GM21526 (cell line): ENCODE data around the gene SPRED1.
"Not testable (repeated sequence)": the region's sequence is repeated elsewhere in the genome, so short reads cannot be mapped to it uniquely, and the experiment has no call there.

Experiments used
- ATAC-seq: cut with Tn5 transposase; IDR thresholded peaks from one replicate; pipeline ENCODE4 v1.9.1; 2021; ENCODE audit warnings: moderate library complexity; ENCODE audit not compliant: unreplicated experiment, low FRiP score

The SPRED1 gene

DNA sequence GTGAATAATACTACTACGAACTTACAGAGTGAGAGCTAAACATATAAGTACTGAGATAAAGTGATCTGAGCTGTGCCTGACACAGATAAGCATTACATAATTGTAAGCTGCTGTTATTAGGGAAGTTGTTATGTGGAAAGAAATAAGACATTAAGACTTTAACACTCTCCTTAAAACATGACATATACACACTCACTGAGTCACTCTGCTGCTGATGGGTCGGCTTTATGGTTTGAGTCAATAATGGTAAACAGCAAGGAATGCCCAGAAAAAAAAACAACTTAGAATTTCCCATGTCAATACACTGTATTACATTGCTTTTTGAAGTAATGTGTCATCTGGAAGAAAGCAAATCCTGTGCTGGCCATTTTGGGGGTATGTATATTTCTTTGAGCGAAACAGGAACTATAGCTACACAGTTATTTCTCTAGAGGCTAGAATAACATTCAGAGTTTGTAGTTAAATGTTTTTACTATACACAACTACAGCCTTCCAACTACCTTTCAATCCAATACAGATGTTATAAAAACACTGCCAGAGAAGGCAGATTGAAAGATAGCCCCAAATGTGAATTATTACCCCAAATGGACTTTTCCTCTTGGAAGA is 22.8 kb upstream of the SPRED1 start:
- no peak for ATAC-seq

DNA sequence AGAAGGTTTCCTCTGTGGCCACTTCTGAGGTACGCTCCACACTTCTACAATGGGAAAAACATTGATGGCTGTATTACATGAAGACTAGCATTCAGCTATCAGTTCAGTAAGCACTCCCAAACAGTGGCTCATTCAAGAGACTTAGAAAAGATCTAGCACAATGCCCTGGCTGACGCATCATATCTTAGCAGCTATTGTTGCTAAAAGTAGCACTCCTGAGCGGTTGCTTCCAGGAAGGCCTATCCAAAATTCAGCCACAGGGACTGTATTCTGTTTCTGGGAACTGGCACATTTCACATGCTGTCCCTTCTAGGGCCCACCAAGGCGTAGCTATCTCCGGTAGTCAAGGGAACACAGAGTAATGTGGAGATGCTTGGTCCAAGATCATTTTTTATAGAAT is 21.2 kb upstream of the SPRED1 start:
- ATAC-seq, result no peak

DNA sequence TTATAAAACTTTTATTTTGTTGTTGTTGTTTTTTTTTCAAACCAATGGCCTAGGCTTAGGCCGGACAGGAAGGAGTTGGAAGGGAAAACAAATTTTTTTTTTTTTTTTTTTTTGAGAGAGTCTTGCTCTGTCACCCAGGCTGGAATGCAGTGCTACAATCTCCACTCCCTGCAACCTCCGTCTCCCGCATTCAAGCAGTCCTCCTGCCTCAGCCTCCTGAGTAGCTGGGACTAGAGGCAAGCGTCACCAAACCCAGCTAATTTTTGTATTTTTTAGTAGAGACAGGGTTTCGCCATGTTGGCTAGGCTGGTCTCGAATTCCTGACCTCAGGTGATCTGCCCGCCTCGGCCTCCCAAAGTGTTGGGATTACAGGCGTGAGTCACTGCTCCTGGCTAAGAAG is 15.6 kb upstream of the SPRED1 start:
- not testable (repeated sequence) for ATAC-seq

DNA sequence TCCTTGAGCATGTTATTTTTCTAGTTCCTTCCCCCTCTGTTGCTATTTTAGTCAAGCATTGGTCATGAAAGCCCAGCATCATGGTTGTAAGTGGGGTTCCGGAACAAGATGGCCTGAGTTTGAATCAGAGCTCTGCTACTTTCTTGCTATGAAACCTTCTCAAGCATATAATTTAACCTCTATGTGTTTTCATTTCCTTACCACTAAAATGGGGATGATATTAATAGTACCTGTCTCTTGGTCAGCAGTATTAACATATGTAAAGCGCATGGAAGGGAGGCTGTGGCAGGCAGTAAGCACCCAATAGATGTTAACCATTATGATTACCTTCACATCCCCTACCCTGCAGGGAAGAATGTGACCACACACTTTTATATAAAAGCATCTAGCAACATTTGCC is 14.3 kb upstream of the SPRED1 start:
- ATAC-seq, result no peak

DNA sequence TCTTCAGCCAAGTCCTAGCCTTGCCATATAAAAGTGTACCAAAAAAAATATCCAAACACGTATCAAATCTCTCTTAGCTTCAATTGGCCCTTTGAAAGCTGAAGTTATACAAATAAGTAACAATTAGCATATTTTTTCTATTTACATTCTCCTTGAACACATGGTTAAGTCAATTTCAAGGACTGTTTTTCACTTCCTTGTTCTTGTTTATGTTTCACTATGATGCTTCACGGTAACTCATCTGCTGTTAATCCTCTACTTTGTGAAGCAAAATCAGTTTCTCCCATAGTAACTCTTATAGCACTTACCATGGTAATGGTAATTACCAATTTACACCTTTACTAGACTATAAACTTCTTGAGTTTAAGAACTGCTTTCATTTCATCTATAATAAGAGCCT is 10.6 kb upstream of the SPRED1 start:
- ATAC-seq, result peak; percentile 92

DNA sequence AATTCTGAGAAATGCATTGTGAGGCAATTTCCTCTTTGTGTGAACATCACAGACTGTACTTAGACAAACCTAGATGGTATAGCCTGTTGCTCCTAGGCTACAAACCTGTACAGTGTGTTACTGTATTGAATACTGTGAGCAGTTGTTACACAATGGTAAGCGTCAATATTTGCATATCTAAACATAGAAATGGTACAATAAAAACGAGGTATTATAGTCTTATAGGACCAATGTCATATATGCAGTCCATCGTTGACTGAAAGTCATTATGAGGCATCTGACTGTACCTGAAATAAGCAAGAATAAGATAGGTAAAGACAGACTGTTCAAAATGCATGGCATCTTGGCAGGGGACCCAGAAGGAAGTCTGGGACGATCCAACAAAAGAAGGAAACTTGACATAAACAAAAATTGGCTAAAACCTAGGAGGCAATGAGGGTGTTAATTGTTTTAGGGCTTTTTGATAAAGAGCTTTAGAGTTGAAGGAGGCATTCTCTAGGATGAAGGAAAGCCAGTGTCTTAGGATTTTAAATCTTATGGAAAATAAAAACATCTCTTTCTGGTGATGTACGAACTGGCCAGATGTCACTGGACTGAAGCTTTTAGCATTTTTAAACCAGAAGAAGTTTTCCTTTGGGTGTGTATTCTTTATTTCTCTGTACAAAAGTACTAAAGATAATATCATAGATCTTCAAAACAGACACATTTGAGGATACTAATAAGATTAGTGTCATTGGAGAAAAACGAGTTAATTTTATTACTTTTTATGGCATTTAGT is 9.2 kb upstream of the SPRED1 start:
- no peak for ATAC-seq

DNA sequence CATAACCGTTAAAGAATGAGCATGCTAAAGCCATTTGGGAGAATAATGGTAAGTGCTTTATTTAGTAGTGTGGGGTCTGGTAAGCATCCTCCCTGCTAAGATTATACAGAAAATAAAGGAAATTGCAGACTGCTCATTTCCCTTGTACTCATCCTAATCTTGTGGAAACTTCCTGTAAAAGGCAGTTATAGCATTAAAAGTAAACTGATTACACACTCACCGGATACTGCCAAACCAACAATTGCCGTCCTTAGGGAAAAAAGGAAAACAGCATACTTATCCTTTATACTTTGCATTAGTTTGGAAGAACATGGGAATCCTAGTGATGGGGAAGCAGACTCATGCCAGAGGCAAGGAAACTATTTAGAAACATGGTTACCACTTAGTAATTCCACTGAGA is 5.3 kb upstream of the SPRED1 start:
- no peak for ATAC-seq

DNA sequence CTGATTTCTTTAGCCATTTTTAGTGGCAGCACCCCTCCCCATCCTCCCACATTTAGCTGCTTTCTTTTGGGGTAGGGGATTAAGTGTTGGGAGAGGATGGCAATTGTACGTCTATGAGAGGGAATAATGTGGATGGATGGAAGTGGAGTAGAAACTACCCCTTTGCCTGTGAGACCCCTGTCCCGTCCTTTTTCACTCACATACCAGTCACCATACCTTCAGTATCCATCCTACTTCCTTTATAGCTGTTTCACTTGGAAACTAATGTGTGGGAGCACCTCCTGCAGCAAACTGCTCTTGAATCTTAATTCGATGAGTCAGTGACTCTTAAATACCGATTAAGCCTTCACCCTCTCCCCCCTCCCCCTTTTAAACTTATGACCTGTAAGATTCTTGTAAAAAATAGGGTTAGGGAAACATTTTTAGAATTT is 730 bp downstream of the SPRED1 start:
- no peak for ATAC-seq

DNA sequence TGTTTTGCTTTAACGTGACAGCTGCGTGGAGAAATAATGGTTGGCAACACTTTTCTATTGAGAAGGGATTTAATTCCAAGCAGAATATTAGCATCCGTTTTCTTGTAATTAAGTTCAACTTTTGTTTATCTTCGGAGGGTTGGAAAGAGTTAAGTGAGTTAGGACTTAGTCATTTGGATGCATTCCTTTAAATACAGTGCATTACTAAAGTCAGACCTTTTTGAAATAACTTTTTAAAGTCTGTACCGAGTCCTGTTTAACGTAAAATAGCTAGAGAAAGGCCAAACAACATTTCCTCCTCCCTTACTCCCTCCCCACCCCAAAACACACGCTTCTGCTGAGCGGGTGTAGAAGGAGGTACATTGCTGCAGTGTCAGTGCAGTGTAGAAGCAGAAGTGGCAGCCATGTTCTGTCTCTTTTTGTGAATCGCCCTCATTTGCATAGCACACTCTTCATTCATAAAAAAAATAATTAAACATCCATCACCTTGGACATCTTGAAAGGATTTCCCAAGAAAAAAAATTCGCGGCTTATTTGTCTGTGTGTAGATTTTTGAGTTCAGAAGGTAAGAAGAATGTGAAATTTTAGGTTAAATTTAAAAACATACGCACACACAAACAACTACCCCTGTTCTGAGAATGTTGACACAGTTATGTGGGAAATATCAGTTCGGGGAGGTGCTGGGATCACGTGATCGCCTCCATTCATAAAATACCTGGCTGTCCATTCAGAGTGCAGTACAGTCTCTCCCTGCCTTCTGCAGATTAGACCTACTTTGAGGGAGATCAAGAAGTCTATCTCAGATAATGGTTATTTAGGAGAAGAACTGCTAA is 1.6 kb downstream of the SPRED1 start:
- no peak for ATAC-seq

DNA sequence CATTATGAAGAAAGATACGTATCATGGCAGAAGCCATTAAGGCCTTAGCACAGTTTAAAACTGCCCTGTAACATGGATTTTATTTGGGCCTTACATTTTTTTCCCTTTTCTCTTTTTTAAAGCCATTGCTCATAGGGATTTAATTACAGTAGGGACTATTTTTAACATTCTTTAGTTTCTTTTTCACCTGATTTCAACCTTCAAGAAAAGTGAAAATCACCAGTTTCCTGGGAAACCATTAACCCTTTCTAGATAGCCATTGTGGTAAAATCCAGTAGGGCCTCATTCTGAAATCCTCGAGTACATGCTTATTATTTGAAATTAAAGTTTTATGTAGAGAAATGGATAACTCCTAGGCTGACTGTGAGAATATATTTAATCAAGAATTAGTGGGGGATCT is 3.1 kb downstream of the SPRED1 start:
- no peak for ATAC-seq

DNA sequence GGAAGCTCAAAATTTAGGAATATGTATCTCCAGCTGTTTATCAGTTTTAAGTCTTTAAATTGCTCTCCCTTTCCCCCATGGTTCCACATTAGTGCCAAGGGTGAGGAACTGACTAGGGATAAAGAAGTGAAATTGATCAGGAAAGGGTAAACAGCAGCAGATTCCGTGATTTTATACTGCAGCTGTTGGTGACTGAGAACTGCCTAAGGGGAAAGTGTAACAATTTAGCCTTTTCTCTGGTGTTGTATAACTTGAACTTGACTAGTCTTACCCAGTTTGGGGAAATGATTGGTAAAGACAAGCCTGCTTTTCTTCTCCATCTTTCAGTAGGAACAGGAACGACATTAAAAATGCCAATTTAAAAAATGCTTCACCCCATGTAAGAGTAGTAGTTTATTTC is 5.0 kb downstream of the SPRED1 start:
- ATAC-seq, result no peak

DNA sequence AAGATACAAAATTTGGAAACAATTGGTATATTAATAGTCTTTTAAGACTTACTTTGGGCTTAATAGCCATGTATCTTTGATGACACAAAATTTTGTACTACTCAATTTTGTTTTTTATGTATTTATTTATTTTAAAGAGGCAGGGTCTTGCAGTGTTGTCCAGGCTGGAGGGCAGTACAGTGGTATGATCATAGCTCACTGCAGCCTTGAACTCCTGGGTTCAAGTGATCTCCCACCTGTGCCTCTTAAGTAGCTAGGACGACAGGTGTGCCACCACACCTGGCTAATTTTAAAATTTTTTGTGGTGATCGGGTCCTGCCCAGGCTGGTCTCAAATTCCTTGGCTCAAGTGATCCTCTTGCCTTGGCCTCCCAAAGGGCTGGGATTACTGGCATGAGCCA is 6.5 kb downstream of the SPRED1 start:
- ATAC-seq, result no peak

DNA sequence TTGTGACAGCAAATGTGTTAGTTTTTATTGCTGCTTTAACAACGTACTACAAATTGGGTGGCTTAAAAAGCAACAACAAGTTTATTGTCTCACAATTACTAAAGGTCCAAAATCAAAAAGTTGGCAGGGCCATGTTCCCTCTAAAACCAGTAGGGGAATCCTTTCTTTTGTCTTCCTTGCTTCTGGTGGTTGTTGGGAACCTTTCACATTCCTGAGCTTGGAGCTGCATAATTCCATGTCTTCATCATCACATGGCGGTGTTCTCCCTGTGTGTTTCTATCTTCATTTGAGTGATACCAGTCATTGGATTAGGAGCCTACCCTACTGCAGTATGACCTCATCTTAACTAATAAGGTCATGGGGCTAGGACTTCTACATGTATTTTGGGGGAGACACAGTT is 7.4 kb downstream of the SPRED1 start:
- ATAC-seq, result no peak

DNA sequence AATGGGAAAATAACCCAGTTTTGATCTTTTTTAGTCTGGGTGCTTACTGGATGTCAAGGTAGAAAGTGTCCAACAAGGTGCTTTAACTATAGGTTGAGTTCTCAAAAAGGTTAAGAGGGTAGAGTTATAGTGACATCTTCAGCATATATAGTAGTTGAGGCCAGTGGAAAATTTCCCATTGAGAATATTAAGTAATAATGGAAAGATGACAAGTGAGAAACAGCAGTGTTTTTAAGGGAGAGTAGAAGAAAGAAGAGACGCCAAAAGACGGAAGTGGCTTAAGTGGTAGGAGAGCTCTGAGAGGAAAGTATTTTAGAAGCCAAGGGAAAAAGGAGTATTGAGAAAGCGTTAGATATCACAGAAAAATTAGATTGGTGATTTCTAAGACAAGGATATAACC is 10.6 kb downstream of the SPRED1 start:
- ATAC-seq, result no peak

DNA sequence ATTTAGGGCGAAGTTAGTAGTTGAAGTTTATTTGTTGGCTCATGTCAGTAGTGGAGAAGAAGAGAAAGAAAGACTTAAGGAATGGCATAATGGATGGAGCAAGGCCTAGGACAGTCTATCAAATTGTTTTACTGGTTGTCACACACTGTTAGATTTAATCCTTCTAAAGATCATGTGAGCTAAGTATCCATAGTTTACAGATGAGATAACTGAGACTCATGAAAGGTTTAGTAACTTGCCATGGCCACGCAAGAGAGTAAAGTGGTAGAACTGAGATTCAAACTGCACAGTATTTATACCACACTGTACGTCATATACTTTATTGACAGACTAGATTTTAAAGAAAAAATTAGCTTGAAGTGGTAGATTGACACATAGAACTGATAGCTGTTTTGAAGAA is 11.4 kb downstream of the SPRED1 start:
- ATAC-seq, result no peak

DNA sequence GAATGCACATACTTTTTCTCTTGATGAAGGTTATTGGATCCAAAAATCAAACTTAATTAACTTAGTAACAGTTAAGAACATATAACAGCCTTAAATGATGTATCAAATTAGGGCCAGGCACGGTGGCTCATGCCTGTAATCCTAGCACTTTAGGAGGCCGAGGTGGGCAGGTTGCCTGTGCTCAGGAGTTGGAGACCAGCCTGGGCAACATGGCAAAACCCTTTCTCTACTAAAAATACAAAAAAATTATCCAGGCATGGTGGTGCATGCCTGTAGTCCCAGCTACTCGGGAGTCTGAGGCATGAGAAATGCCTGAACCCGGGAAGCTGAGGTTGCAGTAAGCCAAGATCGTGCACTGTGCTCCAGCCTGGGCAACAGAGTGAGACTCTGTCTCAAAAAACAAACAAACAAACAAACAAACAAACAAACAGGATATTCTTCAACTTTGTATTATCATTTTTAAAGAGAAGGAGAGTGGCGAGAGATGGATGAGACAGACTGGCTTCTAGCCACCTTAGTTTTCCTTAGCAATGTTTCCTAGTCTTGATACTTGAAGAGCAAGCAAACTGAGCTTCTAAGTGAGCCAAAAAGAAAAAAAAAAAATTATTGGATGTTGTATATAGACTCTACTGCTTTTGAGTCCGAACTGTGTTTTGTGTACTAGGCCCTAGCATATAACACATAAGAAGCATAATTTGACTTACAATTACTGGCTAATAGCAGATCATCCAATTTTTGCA is 13.8 kb downstream of the SPRED1 start:
- ATAC-seq, result no peak

DNA sequence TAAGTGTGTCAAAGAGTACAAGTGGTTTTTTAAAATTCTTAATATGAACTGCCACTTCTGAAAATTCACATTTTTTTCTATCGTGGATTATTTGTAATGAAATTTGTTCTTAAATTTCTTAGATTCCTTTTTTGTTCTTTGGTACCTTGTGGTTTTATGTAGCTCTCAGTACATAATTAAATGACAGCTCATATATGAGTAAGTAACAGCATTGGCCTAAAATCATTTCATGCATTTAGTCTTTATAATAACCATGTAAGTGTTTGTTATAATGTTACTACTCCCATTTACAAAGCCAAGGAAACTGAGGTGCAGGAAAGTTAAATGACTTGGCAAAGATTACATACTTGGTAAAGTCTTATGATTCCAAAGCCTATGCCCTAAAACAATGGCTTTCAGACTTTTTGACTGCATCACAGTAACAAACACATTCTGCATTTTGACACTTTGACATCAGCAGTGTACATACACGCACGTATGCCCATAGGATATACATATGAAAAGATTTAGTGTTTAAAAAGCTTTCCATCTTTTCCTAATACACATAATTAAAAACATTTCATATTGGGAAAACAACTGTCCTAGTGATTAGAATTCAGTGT is 14.9 kb downstream of the SPRED1 start:
- no peak for ATAC-seq

DNA sequence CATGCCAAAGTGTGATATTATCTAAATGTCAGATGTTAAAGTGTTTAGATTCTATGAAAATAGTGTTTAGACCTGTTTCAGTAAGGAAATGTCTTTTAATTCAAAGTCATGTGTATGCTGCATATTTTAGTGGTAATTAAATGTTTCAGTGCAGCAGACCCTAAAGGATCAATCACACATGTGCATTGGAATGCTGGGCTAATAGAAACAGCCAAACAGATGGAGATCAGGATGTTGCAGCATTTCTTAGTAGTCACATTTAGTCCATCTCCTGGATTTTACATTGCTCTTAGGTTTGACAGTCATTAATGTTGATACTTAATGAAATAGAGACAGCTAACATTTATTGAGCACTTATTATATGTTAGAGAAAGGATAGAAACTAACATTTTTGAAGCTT is 18.5 kb downstream of the SPRED1 start:
- no peak for ATAC-seq

DNA sequence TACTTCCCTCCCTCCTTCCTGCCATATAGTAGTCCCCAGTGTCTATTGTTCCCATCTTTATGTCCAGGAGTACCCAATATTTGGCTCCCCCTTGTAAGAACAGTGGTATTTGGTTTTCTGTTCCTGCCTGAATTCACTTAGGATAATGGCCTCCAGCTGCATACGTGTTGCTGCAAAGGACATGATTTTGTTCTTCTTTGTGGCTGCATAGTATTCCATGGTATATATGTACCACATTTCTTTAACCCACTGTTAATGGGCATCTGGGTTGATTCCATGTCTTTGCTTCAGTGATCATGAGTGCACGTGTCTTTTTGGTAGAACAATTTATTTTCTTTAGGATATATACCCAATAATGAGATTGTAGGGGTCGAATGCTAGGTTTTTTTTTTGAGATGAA is 19.3 kb downstream of the SPRED1 start:
- no peak for ATAC-seq

DNA sequence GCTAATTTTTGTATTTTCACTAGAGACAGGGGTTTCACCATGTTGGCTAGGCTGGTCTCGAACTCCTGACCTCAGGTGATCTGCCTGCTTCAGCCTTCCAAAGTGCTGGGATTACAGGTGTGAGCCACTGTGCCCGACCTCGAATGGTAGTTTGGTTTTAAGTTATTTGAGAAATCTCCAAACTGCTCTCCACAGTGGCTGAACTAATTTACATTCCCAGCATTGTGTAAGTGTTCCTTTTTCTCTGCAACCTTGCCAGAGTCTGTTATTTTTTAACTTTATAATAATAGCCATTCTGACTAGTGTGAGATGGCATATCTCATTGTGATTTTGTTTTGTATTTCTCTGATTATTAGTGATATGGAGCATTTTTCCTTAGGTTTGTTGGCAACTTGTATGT is 19.8 kb downstream of the SPRED1 start:
- ATAC-seq, result not testable (repeated sequence)

DNA sequence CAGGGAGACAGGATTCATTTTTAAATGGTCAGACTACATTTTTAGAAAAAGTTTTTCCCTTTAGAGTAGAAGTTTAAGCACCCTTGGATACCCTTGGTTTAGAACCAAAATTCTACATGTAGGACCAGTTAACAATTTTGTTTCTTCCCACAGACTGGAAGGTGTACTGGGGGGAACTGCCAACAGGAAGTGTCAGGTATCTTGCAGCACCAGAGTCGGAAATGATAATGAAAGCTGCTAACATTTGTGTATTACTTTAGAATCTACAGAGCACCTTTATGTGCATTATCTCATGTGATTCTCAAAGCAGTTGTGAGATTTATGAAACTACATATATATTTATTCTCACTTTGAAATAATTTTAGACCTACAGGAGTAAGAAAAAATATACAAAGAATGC is 21.5 kb downstream of the SPRED1 start:
- ATAC-seq, result no peak
